IMR-90 (cell line): ENCODE measurements around the gene FRMPD4.

Experiments
- CTCF ChIP-seq: conservative IDR thresholded peaks from 2 replicates; pipeline ENCODE4 v1.5.1; 2012; ENCODE audit warnings: mild to moderate bottlenecking, low read depth, low read length, improper control_type of control experiment
- SMC3 ChIP-seq: fragments of 150-350 bp; IDR thresholded peaks from 2 replicates; pipeline ENCODE4 v1.6.1; 2016; ENCODE audit warnings: low read depth, mild to moderate bottlenecking, antibody characterized with exemption, low read length, moderate library complexity
- USF2 ChIP-seq: fragments of 150-350 bp; IDR thresholded peaks from 2 replicates; pipeline ENCODE4 v1.6.1; 2017; ENCODE audit warnings: mild to moderate bottlenecking, antibody characterized with exemption, low read length, low read depth

DNA sequence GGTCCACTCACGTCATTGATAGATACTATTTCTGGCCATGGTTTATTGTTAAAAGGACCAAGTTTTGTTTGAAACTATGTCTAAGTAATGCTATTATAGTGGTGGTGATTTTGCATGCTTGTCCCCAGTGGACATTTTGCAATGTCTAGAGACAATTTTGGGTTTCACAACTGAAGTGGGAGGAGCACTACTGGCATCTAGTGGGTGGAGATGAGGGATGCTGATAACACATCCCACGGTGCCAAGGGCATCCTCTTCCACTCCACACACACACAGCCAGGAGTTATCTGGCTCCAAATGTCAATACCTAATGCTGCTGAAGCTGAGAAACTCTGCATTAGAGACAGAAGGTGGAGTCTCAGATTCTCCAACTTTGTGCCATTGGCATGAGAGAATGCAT, 131.2 kb downstream of the FRMPD4 start:
- TF ChIP-seq CTCF, result no peak
- no peak for TF ChIP-seq SMC3
- TF ChIP-seq USF2, result no peak
